Measurements from ENCODE around the gene FAM171A2. TPM values are rescaled to one million over a fixed set of nuclear protein-coding genes. Genes with fewer than 3 reads are reported as not detected.

The FAM171A2 gene
- total and polyA plus RNA-seq, 2 donors (not counting 1 experiment from before 2014, with no cell fraction given): 1.7 to 5.0 TPM

DNA sequence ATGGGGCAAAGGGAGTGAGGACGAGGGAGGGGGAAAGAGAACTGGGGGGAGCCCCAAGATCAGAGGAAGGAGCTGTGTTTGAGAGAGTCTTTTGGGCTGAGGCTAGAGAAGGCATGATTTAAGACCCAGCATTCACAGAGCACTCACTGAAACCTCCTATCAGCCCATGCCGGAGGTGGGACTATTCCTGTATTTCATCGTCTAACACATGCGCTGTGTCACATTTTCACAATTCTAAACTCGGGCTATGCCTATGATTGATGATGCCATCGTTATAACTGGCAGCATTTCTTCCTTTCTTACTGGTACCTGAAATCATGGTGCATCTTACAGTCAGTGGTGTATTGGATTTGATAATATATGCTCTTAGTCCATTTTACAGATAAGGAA is 3.5 kb downstream of the FAM171A2 start:
- no peak for DNase-seq (ENCODE audit: low read depth in 2 of 2)
- H3K27ac ChIP-seq (ENCODE audit: insufficient read depth, low read length): no peak overlapping the region
- H2AFZ ChIP-seq (ENCODE audit: low read length): no peak overlapping the region
- no peaks in the 10 kb centered on the region for H4K20me1 ChIP-seq (ENCODE audit: control insufficient read depth, extremely low read depth, insufficient read depth, low read length)
- peaks cover 4% of the 10 kb centered on the region for H3K27me3 ChIP-seq (ENCODE audit: control insufficient read depth, insufficient read depth, low read length)
- no peaks in the 10 kb centered on the region for H3K36me3 ChIP-seq (ENCODE audit: control insufficient read depth, insufficient read depth, low read length)
- no peak overlapping the region for H3K4me3 ChIP-seq (replicated peaks in 1 of 4; ENCODE audit: control extremely low read depth in 1 of 4, insufficient read depth in 1 of 4, low read depth in 3 of 4, low read length in 4 of 4)
- no peak for TF ChIP-seq EZH2 (IDR thresholded peaks at IDR 0.05; ENCODE audit: low read length, missing control alignments)
- TF ChIP-seq, protein P1, sequence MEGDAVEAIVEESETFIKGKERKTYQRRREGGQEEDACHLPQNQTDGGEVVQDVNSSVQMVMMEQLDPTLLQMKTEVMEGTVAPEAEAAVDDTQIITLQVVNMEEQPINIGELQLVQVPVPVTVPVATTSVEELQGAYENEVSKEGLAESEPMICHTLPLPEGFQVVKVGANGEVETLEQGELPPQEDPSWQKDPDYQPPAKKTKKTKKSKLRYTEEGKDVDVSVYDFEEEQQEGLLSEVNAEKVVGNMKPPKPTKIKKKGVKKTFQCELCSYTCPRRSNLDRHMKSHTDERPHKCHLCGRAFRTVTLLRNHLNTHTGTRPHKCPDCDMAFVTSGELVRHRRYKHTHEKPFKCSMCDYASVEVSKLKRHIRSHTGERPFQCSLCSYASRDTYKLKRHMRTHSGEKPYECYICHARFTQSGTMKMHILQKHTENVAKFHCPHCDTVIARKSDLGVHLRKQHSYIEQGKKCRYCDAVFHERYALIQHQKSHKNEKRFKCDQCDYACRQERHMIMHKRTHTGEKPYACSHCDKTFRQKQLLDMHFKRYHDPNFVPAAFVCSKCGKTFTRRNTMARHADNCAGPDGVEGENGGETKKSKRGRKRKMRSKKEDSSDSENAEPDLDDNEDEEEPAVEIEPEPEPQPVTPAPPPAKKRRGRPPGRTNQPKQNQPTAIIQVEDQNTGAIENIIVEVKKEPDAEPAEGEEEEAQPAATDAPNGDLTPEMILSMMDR (conservative IDR thresholded peaks at IDR 0.05 in 1 of 2, IDR thresholded peaks at IDR 0.05 in 1 of 2; ENCODE audit: low read depth in 1 of 2, low read length in 2 of 2): no peak
- peaks cover 5% of the 10 kb centered on the region for H3K4me1 ChIP-seq (ENCODE audit: control insufficient read depth, extremely low read depth, insufficient read depth, low read length)
- H3K79me2 ChIP-seq (ENCODE audit: control insufficient read depth, insufficient read depth, low read length): no peaks in the 10 kb centered on the region
- no peaks in the 10 kb centered on the region for H3K9me3 ChIP-seq (ENCODE audit: control insufficient read depth, insufficient read depth, low read depth, low read length)
- no peak overlapping the region for H3K4me2 ChIP-seq (ENCODE audit: extremely low read depth, insufficient read depth, low read length)
- no peak overlapping the region for H3K9ac ChIP-seq (ENCODE audit: insufficient read depth, low read length)

- Histone ChIP-seq H3K4me1 (ENCODE audit: control insufficient read depth, extremely low read depth, insufficient read depth, low read length) (peaks cover 5% of the 10 kb centered on the region), H3K4me3 (replicated peaks in 1 of 4; ENCODE audit: control extremely low read depth in 1 of 4, insufficient read depth in 1 of 4, low read depth in 3 of 4, low read length in 4 of 4) (no peak overlapping the region), H3K27ac (ENCODE audit: insufficient read depth, low read length) (no peak overlapping the region), H2AFZ (ENCODE audit: low read length) (no peak overlapping the region), H3K9me3 (ENCODE audit: control insufficient read depth, insufficient read depth, low read depth, low read length) (no peaks in the 10 kb centered on the region), H3K36me3 (ENCODE audit: control insufficient read depth, insufficient read depth, low read length) (no peaks in the 10 kb centered on the region), H3K4me2 (ENCODE audit: extremely low read depth, insufficient read depth, low read length) (no peak overlapping the region), H3K79me2 (ENCODE audit: control insufficient read depth, insufficient read depth, low read length) (no peaks in the 10 kb centered on the region), H3K9ac (ENCODE audit: insufficient read depth, low read length) (no peak overlapping the region), H3K27me3 (ENCODE audit: control insufficient read depth, insufficient read depth, low read length) (no peaks in the 10 kb centered on the region), H4K20me1 (ENCODE audit: control insufficient read depth, extremely low read depth, insufficient read depth, low read length) (no peaks in the 10 kb centered on the region)
- TF ChIP-seq, protein P1 (conservative IDR thresholded peaks at IDR 0.05 in 1 of 2, IDR thresholded peaks at IDR 0.05 in 1 of 2; ENCODE audit: low read depth in 1 of 2, low read length in 2 of 2): no peak
- TF ChIP-seq EZH2 (IDR thresholded peaks at IDR 0.05; ENCODE audit: low read length, missing control alignments): no peak
- DNase-seq (ENCODE audit: low read depth in 2 of 2): no peak
Observed at GRCh38 chr17:44359458-44360143, 4.1 kb downstream of the FAM171A2 start.

DNA sequence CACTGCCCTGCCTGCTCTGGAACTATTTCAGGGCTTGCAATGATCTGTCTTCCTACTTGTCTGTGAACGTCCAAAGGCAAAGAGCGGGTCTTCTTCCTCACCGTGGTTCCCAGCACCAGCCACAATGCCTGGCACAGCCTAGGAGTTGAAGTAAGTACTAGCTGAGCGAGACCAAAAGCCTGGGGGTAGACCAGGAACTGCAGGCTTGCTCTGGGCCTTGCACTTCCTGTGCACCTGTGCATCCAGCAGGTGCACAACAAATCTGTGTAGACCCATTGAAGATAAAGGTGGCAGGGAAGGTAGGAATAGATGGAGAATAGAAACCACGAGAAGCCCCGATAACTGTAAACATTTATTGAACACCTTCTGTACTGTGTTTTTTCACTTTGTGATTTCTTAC is 4.6 kb downstream of the FAM171A2 start:
- Histone ChIP-seq H3K9ac (ENCODE audit: insufficient read depth, low read length) (no peak overlapping the region), H3K27ac (ENCODE audit: insufficient read depth, low read length) (no peak overlapping the region)
- TF ChIP-seq, protein P1 (conservative IDR thresholded peaks at IDR 0.05 in 1 of 2, IDR thresholded peaks at IDR 0.05 in 1 of 2; ENCODE audit: low read depth in 1 of 2, low read length in 2 of 2): no peak
- TF ChIP-seq EZH2 (IDR thresholded peaks at IDR 0.05; ENCODE audit: low read length, missing control alignments): no peak

More for the DNA sequence above, 4.6 kb downstream of the FAM171A2 start:
- peaks cover 5% of the 10 kb centered on the region for H3K4me1 ChIP-seq (ENCODE audit: control insufficient read depth, extremely low read depth, insufficient read depth, low read length)
- no peaks in the 10 kb centered on the region for H3K27me3 ChIP-seq (ENCODE audit: control insufficient read depth, insufficient read depth, low read length)
- H3K4me2 ChIP-seq (ENCODE audit: extremely low read depth, insufficient read depth, low read length): no peak overlapping the region
- H3K9me3 ChIP-seq (ENCODE audit: control insufficient read depth, insufficient read depth, low read depth, low read length): no peaks in the 10 kb centered on the region
- no peaks in the 10 kb centered on the region for H3K36me3 ChIP-seq (ENCODE audit: control insufficient read depth, insufficient read depth, low read length)
- H3K79me2 ChIP-seq (ENCODE audit: control insufficient read depth, insufficient read depth, low read length): no peaks in the 10 kb centered on the region
- H2AFZ ChIP-seq (ENCODE audit: low read length): no peak overlapping the region
- H3K4me3 ChIP-seq (replicated peaks in 1 of 4; ENCODE audit: control extremely low read depth in 1 of 4, insufficient read depth in 1 of 4, low read depth in 3 of 4, low read length in 4 of 4): no peak overlapping the region
- DNase-seq (ENCODE audit: low read depth in 2 of 2): no peak
- H4K20me1 ChIP-seq (ENCODE audit: control insufficient read depth, extremely low read depth, insufficient read depth, low read length): no peaks in the 10 kb centered on the region

All from fibroblast of lung (primary cell).